Measurements from ENCODE around the gene MTRFR.
"Not testable (repeated sequence)": the region's sequence is repeated elsewhere in the genome, so short reads cannot be mapped to it uniquely, and the experiment has no call there.

DNA sequence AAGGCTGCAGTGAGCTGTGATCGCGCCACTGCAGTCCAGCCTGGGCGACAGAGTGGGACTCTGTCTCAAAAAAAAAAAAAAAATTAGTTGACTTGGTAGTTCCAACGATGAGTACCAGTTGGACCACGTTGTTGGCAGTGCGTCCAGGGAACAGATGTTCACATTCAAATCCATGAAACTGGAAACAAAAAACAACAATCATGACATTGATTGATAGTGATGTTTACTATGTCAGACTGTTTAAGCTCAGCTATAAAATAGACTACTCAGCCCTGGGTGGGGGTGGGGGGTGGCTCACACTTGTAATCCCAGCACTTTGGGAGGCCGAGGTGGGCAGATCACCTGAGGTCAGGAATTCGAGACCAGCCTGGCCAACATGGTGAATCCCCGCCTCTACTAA is 19.1 kb downstream of the MTRFR start:
- not testable (repeated sequence) for TF ChIP-seq CTCF (IDR thresholded peaks at IDR 0.05); EZH2 (IDR thresholded peaks at IDR 0.05; ENCODE audit: borderline replicate concordance, insufficient read depth, low read depth, low read length, poor library complexity, severe bottlenecking)

Data from B cell (primary cell).